ENCODE results near the gene RPS29.
"Not testable (repeated sequence)": the region's sequence is repeated elsewhere in the genome, so short reads cannot be mapped to it uniquely, and the experiment has no call there.

RPS29 gene

GRCh38 chr14:49623387-49623786 lies 37.2 kb upstream of the RPS29 start:
- no peak for DNase-seq (ENCODE audit: low read depth, low spot score)
- ChIA-PET POLR2A (interaction anchor here (0.6 kb wide), 1 partner anchor 18 kb away, joined by 3 read pairs; no protein-coding TSS in a partner anchor), CTCF (interaction anchor here (2.0 to 6.6 kb wide), 3 partner anchors 9 to 37 kb away, joined by 7 to 44 read pairs (median 30); partner anchors contain the start of genes DNAAF2 and RPS29)
- peak overlapping the region; percentile 2; the same call in 1 of the 2 replicates for H3K4me3 ChIP-seq (ENCODE audit: low read depth, low read length)
- TF ChIP-seq CTCF (IDR thresholded peaks at IDR 0.05; ENCODE audit: insufficient read depth, low read length, missing control alignments): no peak

DNA sequence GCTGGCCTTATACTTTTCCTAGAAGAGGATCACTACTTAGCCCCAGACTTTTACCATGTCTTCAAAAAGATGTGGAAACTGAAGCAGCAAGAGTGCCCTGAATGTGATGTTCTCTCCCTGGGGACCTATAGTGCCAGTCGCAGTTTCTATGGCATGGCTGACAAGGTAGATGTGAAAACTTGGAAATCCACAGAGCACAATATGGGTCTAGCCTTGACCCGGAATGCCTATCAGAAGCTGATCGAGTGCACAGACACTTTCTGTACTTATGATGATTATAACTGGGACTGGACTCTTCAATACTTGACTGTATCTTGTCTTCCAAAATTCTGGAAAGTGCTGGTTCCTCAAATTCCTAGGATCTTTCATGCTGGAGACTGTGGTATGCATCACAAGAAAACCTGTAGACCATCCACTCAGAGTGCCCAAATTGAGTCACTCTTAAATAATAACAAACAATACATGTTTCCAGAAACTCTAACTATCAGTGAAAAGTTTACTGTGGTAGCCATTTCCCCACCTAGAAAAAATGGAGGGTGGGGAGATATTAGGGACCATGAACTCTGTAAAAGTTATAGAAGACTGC lies 35.9 kb upstream of the RPS29 start:
- POLR2A ChIA-PET: no interaction called here
- no peak for TF ChIP-seq CTCF (IDR thresholded peaks at IDR 0.05; ENCODE audit: insufficient read depth, low read length, missing control alignments)
- CTCF ChIA-PET: interaction anchor here (0.7 to 6.6 kb wide), 6 partner anchors 10 to 230 kb away, joined by 3 to 44 read pairs (median 6); partner anchors contain the start of genes DNAAF2, NEMF and RPS29
- no peak for DNase-seq (ENCODE audit: low read depth, low spot score)
- peak overlapping the region; percentile 93 for H3K4me3 ChIP-seq (ENCODE audit: low read depth, low read length)

DNA sequence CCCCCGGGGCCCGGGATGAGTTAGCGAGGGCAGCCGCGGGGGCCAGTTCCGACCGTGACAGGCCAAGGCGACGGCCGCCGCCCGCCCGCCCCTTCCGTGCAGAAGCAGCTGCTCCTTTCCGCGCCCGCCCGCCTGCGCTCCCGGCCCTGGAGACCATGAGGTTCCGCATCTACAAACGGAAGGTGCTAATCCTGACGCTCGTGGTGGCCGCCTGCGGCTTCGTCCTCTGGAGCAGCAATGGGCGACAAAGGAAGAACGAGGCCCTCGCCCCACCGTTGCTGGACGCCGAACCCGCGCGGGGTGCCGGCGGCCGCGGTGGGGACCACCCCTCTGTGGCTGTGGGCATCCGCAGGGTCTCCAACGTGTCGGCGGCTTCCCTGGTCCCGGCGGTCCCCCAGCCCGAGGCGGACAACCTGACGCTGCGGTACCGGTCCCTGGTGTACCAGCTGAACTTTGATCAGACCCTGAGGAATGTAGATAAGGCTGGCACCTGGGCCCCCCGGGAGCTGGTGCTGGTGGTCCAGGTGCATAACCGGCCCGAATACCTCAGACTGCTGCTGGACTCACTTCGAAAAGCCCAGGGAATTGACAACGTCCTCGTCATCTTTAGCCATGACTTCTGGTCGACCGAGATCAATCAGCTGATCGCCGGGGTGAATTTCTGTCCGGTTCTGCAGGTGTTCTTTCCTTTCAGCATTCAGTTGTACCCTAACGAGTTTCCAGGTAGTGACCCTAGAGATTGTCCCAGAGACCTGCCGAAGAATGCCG lies 35.1 kb upstream of the RPS29 start:
- POLR2A ChIA-PET: interaction anchor here (1.4 to 2.4 kb wide), 7 partner anchors 9 to 147 kb away, joined by 4 to 23 read pairs (median 11); partner anchors contain the start of genes DNAAF2, KLHDC2, LRR1 and RPS29
- H3K4me3 ChIP-seq (ENCODE audit: low read depth, low read length): peak overlapping the region; percentile 93
- CTCF ChIA-PET: interaction anchor here (0.7 to 6.6 kb wide), 8 partner anchors 9 to 241 kb away, joined by 3 to 44 read pairs (median 4); partner anchors contain the start of genes DNAAF2, NEMF and RPS29
- no peak for TF ChIP-seq CTCF (IDR thresholded peaks at IDR 0.05; ENCODE audit: insufficient read depth, low read length, missing control alignments)
- DNase-seq (ENCODE audit: low read depth, low spot score): no peak

DNA sequence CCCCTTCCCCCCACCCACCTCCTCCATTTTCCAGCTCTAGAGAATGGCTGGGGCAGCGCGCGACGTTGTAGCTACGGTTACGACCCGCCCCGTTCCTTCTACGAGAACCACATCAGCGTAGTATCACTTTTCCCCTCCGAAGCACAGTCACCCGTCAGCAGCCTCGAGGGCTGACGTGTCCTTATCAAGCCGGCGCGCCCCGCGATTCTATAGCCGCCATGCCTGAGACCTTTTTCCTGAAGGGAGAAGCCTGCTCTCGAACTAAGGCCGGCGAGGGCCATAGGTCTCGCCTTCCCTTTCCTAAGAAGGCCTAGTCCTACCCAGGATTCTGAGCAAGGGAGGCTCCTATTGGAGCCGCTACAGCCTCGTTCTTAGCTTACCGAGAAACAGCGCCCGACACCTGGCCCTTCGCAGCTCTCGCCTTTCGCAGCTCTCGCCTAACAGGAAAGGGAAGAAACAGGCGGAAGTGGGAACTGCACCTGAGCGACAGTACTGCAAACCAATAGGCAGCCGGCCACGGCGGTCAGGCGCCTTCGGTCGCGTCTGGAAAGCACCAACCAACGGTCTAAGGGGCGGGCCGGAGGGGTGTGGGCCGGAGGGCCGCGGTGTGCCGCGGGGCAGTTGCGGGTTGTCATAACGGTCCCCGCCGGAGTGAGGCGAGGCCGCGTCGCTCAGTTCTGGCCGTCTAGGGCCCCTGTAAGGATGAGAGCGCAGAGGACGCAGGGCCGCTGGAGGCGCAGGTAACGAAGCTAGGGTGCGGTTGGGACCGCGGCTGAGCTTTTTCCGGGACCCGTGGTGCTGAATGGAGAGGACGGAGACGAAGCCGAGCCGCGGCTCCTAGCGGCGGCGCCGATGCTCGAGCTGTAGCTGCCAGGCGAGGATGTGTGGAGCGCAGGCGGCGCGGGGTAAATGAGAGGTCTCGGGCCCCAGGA lies 34.3 kb upstream of the RPS29 start, which contains the start of the genes MGAT2 and RPL36AL:
MGAT2 (plus strand) TSS at position 618 of the 932 bp plus-strand sequence. CDS start 470 bp downstream, outside the sequence.
RPL36AL (minus strand) TSS at position 445 of the 932 bp plus-strand sequence. CDS start 1,522 bp downstream, outside the sequence.
- CTCF ChIA-PET: interaction anchor here (1.2 to 6.6 kb wide), 6 partner anchors 9 to 242 kb away, joined by 3 to 44 read pairs (median 6); partner anchors contain the start of genes DNAAF2 and RPS29
- TF ChIP-seq CTCF (IDR thresholded peaks at IDR 0.05; ENCODE audit: insufficient read depth, low read length, missing control alignments): peak; percentile 42

GRCh38 chr14:49619730-49620129 lies 33.5 kb upstream of the RPS29 start:
- H3K4me3 ChIP-seq (ENCODE audit: low read depth, low read length): peak overlapping the region; percentile 93
- ChIA-PET POLR2A (interaction anchor here (0.7 to 2.4 kb wide), 11 partner anchors 7 to 157 kb away, joined by 3 to 23 read pairs (median 5); partner anchors contain the start of genes DNAAF2, KLHDC2, LRR1 and RPS29), CTCF (interaction anchor here (1.3 to 5.1 kb wide), 3 partner anchors 8 to 33 kb away, joined by 3 to 30 read pairs (median 6); partner anchors contain the start of gene RPS29)
- DNase-seq (ENCODE audit: low read depth, low spot score): no peak
- TF ChIP-seq CTCF (IDR thresholded peaks at IDR 0.05; ENCODE audit: insufficient read depth, low read length, missing control alignments): no peak

More for the DNA sequence above, 34.3 kb upstream of the RPS29 start, which contains the start of the genes MGAT2 and RPL36AL:
- H3K4me3 ChIP-seq (ENCODE audit: low read depth, low read length): peak within 1 kb of the TSS; percentile 93
- peak; percentile 93 for DNase-seq (ENCODE audit: low read depth, low spot score)
- POLR2A ChIA-PET: interaction anchor here (0.7 to 2.4 kb wide), 11 partner anchors 8 to 158 kb away, joined by 3 to 23 read pairs (median 5); partner anchors contain the start of genes DNAAF2, KLHDC2, LRR1 and RPS29

- ChIA-PET POLR2A (interaction anchor here (2.3 to 2.4 kb wide), 2 partner anchors 21 to 33 kb away, joined by 11 to 19 read pairs; partner anchors contain the start of genes LRR1 and RPS29), CTCF (interaction anchor here (5.1 kb wide), 1 partner anchor 33 kb away, joined by 30 read pairs; the partner anchor contains the start of gene RPS29)
- peak overlapping the region; percentile 93 for H3K4me3 ChIP-seq (ENCODE audit: low read depth, low read length)
- not testable (repeated sequence) for DNase-seq (ENCODE audit: low read depth, low spot score)
Observed at GRCh38 chr14:49619273-49619672, 33.1 kb upstream of the RPS29 start.

Measured in AG04449 (cell line).